GM04504 (cell line): ENCODE data around the gene JDP2.

ENCODE experiments used
- DNase-seq: peaks from one replicate; pipeline ENCODE4 v3.0.0-alpha.2; 2012; ENCODE audit warnings: low read depth

The JDP2 gene

GRCh38 chr14:75514673-75515628, 87.1 kb downstream of the JDP2 start:
- DNase-seq = peak; percentile 1

GRCh38 chr14:75515629-75515996, 87.8 kb downstream of the JDP2 start:
- DNase-seq = no peak

GRCh38 chr14:75518625-75519024, 90.8 kb downstream of the JDP2 start:
- no peak for DNase-seq

GRCh38 chr14:75519394-75519793, 91.6 kb downstream of the JDP2 start:
- no peak for DNase-seq

GRCh38 chr14:75519826-75520728, 92.3 kb downstream of the JDP2 start:
- DNase-seq = peak; percentile 10

- DNase-seq = no peak
These were observed 93.0 kb downstream of the JDP2 start for GRCh38 chr14:75520852-75521251.

- DNase-seq = no peak
These were observed 93.8 kb downstream of the JDP2 start for GRCh38 chr14:75521415-75522199.

- no peak for DNase-seq
These were observed 94.6 kb downstream of the JDP2 start, which contains the start of gene BATF for GRCh38 chr14:75522224-75522982. Gene BATF, plus strand, starts transcription at chr14:75522469. Its CDS starts 214 bp downstream, at chr14:75522683.

GRCh38 chr14:75522983-75523318, 95.1 kb downstream of the JDP2 start:
- DNase-seq = no peak
